ENCODE measurements around the gene VWA2. TPM values are rescaled to one million over a fixed set of nuclear protein-coding genes. Genes with fewer than 3 reads are reported as not detected.

VWA2 gene
- total RNA-seq, 1 experiment from 2014 or later = not detected

GRCh38 chr10:114246679-114247305, 7.7 kb downstream of the VWA2 start:
- H3K4me2 ChIP-seq (ENCODE audit: low read length) = no peak overlapping the region; the same call in 1 of the 2 replicates
- no peaks in the 10 kb centered on the region for H3K9me3 ChIP-seq (ENCODE audit: control insufficient read depth in 1 of 2, insufficient read depth in 1 of 2, low read depth in 1 of 2, low read length in 2 of 2)
- no peak for DNase-seq (ENCODE audit: low read depth, low spot score)
- ChIA-PET POLR2A (no interaction called here), CTCF (no interaction called here), RAD21 (ENCODE audit: low non-redundant PET in 1 of 2, low total read pairs in 2 of 2, uncharacterized antibody in 2 of 2, unreplicated experiment in 2 of 2) (no interaction called here)
- intact Hi-C loops (cut with micrococcal nuclease) = no loop called here
- H3K27me3 ChIP-seq (ENCODE audit: insufficient read depth, low read length) = peaks cover 38% of the 10 kb centered on the region
- H2AFZ ChIP-seq (ENCODE audit: low read depth, low read length, poor library complexity, severe bottlenecking) = no peak overlapping the region
- H3K36me3 ChIP-seq (ENCODE audit: control insufficient read depth in 1 of 2, insufficient read depth in 2 of 2, low read length in 2 of 2) = no peaks in the 10 kb centered on the region
- no peaks in the 10 kb centered on the region for H3K79me2 ChIP-seq (ENCODE audit: insufficient read depth, low read length)
- H3K27ac ChIP-seq (ENCODE audit: low read depth, low read length) = no peak overlapping the region
- TF ChIP-seq POLR2AphosphoS5 (IDR thresholded peaks at IDR 0.05; ENCODE audit: low read depth, low read length) (no peak), CEBPB (IDR thresholded peaks at IDR 0.05; ENCODE audit: low read depth) (no peak), EZH2 (IDR thresholded peaks at IDR 0.05) (no peak), RAD21 (IDR thresholded peaks at IDR 0.05; ENCODE audit: low read depth) (no peak), JUND (IDR thresholded peaks at IDR 0.05) (no peak), EZH2phosphoT487 (IDR thresholded peaks at IDR 0.05; ENCODE audit: borderline replicate concordance) (no peak), POLR2A (IDR thresholded peaks at IDR 0.05; ENCODE audit: borderline replicate concordance, extremely low read depth, insufficient read depth, insufficient read length) (no peak), REST (IDR thresholded peaks at IDR 0.05; ENCODE audit: low read depth) (no peak), ELF1 (IDR thresholded peaks at IDR 0.05; ENCODE audit: borderline replicate concordance, low read depth) (no peak), ZFX (IDR thresholded peaks at IDR 0.05) (no peak), SIN3A (IDR thresholded peaks at IDR 0.05; ENCODE audit: low read depth) (no peak), CBX3 (IDR thresholded peaks at IDR 0.05; ENCODE audit: low read depth) (no peak)
- ATAC-seq = no peak
- no peak overlapping the region for H3K4me3 ChIP-seq (replicated peaks in 1 of 2; ENCODE audit: low read depth in 1 of 2, low read length in 2 of 2)
- H3K4me1 ChIP-seq (ENCODE audit: control insufficient read depth in 1 of 2, insufficient read depth in 2 of 2, low read length in 2 of 2) = peaks cover 0 to 6% of the 10 kb centered on the region in 2 experiments; a peak in 1 of 4 replicates
- no peaks in the 10 kb centered on the region for H3K9me2 ChIP-seq (ENCODE audit: insufficient read depth)
- no peaks in the 10 kb centered on the region for H4K20me1 ChIP-seq (ENCODE audit: insufficient read depth)
- no peak overlapping the region for H3K9ac ChIP-seq (ENCODE audit: low read length)
- no TSS peak for BruUV-seq (replicated peaks)

Measured in HCT116 (cell line).